Measurements from ENCODE around the gene ACE.

DNA sequence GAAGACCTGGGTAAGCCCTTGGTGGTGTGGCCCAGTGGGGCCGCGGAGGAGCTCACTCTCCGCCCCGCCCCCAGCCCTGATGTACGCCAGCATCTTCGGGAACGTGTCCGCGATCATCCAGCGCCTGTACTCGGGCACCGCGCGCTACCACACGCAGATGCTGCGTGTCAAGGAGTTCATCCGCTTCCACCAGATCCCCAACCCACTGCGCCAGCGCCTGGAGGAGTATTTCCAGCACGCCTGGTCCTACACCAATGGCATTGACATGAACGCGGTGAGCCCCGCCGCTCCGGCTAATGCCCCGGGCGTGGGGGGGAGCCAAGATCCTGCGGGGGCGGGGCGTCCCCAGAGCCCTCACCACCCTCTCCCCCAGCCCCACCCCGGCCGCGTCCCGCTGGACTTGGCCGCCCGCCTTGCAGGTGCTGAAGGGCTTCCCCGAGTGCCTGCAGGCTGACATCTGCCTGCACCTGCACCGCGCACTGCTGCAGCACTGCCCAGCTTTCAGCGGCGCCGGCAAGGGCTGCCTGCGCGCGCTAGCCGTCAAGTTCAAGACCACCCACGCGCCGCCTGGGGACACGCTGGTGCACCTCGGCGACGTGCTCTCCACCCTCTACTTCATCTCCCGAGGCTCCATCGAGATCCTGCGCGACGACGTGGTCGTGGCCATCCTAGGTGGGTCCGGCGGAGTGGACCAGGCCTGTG lies 61.3 kb downstream of the ACE start:
- TF ChIP-seq, protein P1, sequence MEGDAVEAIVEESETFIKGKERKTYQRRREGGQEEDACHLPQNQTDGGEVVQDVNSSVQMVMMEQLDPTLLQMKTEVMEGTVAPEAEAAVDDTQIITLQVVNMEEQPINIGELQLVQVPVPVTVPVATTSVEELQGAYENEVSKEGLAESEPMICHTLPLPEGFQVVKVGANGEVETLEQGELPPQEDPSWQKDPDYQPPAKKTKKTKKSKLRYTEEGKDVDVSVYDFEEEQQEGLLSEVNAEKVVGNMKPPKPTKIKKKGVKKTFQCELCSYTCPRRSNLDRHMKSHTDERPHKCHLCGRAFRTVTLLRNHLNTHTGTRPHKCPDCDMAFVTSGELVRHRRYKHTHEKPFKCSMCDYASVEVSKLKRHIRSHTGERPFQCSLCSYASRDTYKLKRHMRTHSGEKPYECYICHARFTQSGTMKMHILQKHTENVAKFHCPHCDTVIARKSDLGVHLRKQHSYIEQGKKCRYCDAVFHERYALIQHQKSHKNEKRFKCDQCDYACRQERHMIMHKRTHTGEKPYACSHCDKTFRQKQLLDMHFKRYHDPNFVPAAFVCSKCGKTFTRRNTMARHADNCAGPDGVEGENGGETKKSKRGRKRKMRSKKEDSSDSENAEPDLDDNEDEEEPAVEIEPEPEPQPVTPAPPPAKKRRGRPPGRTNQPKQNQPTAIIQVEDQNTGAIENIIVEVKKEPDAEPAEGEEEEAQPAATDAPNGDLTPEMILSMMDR (optimal IDR thresholded peaks at IDR 0.05 in 1 of 3, IDR thresholded peaks at IDR 0.05 in 1 of 3, conservative IDR thresholded peaks at IDR 0.05 in 1 of 3; ENCODE audit: extremely low read depth in 1 of 3, insufficient read depth in 2 of 3, low read length in 3 of 3): no peak
- TF ChIP-seq EZH2 (IDR thresholded peaks at IDR 0.05; ENCODE audit: low read length): peak; percentile 80
